Measurements from ENCODE around the gene PCNA. TPM values are rescaled to one million over a fixed set of nuclear protein-coding genes. Genes with fewer than 3 reads are reported as not detected.

PCNA gene
- total RNA-seq, 1 donor from 2014 or later: 65.6 TPM

- H3K4me3 Mint-ChIP-seq (ENCODE audit: unreplicated experiment): no peak overlapping the region
- no peaks in the 10 kb centered on the region for H3K27me3 Mint-ChIP-seq (ENCODE audit: unreplicated experiment)
- TF ChIP-seq CTCF (IDR thresholded peaks at IDR 0.05): no peak
- DNase-seq (ENCODE audit: extremely low spot score, unreplicated experiment): no peak
- no peak overlapping the region for H3K27ac Mint-ChIP-seq (ENCODE audit: unreplicated experiment)
- H3K36me3 Mint-ChIP-seq (ENCODE audit: unreplicated experiment): peaks cover 15% of the 10 kb centered on the region
- H3K4me1 Mint-ChIP-seq (ENCODE audit: unreplicated experiment): no peaks in the 10 kb centered on the region
- H3K9me3 Mint-ChIP-seq (ENCODE audit: unreplicated experiment): no peaks in the 10 kb centered on the region
Observed at GRCh38 chr20:5096463-5096862, 23.3 kb downstream of the PCNA start.

GRCh38 chr20:5095931-5096330 is 23.8 kb downstream of the PCNA start:
- Mint-ChIP-seq H3K27ac (ENCODE audit: unreplicated experiment) (no peak overlapping the region), H3K4me3 (ENCODE audit: unreplicated experiment) (no peak overlapping the region), H3K4me1 (ENCODE audit: unreplicated experiment) (no peaks in the 10 kb centered on the region), H3K9me3 (ENCODE audit: unreplicated experiment) (no peaks in the 10 kb centered on the region), H3K36me3 (ENCODE audit: unreplicated experiment) (peaks cover 15% of the 10 kb centered on the region), H3K27me3 (ENCODE audit: unreplicated experiment) (no peaks in the 10 kb centered on the region)
- DNase-seq (ENCODE audit: extremely low spot score, unreplicated experiment): no peak
- TF ChIP-seq CTCF (IDR thresholded peaks at IDR 0.05): no peak

- no peak for TF ChIP-seq CTCF (IDR thresholded peaks at IDR 0.05)
- no peaks in the 10 kb centered on the region for H3K9me3 Mint-ChIP-seq (ENCODE audit: unreplicated experiment)
- no peaks in the 10 kb centered on the region for H3K4me1 Mint-ChIP-seq (ENCODE audit: unreplicated experiment)
- peaks cover 12% of the 10 kb centered on the region for H3K36me3 Mint-ChIP-seq (ENCODE audit: unreplicated experiment)
- DNase-seq (ENCODE audit: extremely low spot score, unreplicated experiment): no peak
- H3K27ac Mint-ChIP-seq (ENCODE audit: unreplicated experiment): no peak overlapping the region
- H3K27me3 Mint-ChIP-seq (ENCODE audit: unreplicated experiment): no peaks in the 10 kb centered on the region
- no peak overlapping the region for H3K4me3 Mint-ChIP-seq (ENCODE audit: unreplicated experiment)
Observed at GRCh38 chr20:5095454-5095853, 24.3 kb downstream of the PCNA start.

GRCh38 chr20:5092765-5093339 is 26.9 kb downstream of the PCNA start:
- H3K4me1 Mint-ChIP-seq (ENCODE audit: unreplicated experiment): no peaks in the 10 kb centered on the region

GRCh38 chr20:5091902-5092301 is 27.9 kb downstream of the PCNA start:
- no peaks in the 10 kb centered on the region for H3K36me3 Mint-ChIP-seq (ENCODE audit: unreplicated experiment)
- DNase-seq (ENCODE audit: extremely low spot score, unreplicated experiment): no peak
- H3K4me1 Mint-ChIP-seq (ENCODE audit: unreplicated experiment): no peaks in the 10 kb centered on the region
- TF ChIP-seq CTCF (IDR thresholded peaks at IDR 0.05): no peak
- no peaks in the 10 kb centered on the region for H3K9me3 Mint-ChIP-seq (ENCODE audit: unreplicated experiment)
- no peaks in the 10 kb centered on the region for H3K27me3 Mint-ChIP-seq (ENCODE audit: unreplicated experiment)
- H3K4me3 Mint-ChIP-seq (ENCODE audit: unreplicated experiment): no peak overlapping the region
- no peak overlapping the region for H3K27ac Mint-ChIP-seq (ENCODE audit: unreplicated experiment)

More at GRCh38 chr20:5092765-5093339, 26.9 kb downstream of the PCNA start:
- Mint-ChIP-seq H3K36me3 (ENCODE audit: unreplicated experiment) (no peaks in the 10 kb centered on the region), H3K27ac (ENCODE audit: unreplicated experiment) (no peak overlapping the region), H3K4me3 (ENCODE audit: unreplicated experiment) (no peak overlapping the region), H3K27me3 (ENCODE audit: unreplicated experiment) (no peaks in the 10 kb centered on the region), H3K9me3 (ENCODE audit: unreplicated experiment) (no peaks in the 10 kb centered on the region)
- no peak for TF ChIP-seq CTCF (IDR thresholded peaks at IDR 0.05)
- no peak for DNase-seq (ENCODE audit: extremely low spot score, unreplicated experiment)

Data from osteocyte (in vitro differentiated cells).